ENCODE data around the gene FLVCR1. TPM values are rescaled to one million over a fixed set of nuclear protein-coding genes. Genes with fewer than 3 reads are reported as not detected.

FLVCR1 gene
- total and polyA plus RNA-seq, 12 donors = 1.2 to 4.9 (median 2.2) TPM

DNA sequence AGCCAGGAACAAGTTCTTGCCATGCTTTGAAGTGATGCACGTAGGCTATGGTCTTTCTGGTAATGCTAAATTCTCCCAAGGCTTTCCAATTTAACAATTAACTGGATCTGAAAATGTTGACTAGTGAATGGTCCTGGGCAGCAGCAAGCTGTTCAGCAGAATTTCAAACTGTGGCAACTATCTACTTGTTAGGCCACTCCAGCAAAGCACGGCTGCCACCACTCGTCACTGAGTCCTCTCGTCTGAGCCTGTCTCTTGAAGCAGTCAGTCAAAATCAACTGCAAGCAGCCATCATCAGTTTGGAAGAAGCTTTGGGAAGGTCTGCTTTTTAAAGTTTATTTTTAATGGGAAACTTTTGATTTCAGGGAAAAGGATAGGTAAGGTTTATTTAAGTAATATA lies 6.1 kb downstream of the FLVCR1 start:
- 83 to 85% methylated on average over 4 of the region's 4 CpGs for WGBS, 2 donors
- ATAC-seq = no peak

DNA sequence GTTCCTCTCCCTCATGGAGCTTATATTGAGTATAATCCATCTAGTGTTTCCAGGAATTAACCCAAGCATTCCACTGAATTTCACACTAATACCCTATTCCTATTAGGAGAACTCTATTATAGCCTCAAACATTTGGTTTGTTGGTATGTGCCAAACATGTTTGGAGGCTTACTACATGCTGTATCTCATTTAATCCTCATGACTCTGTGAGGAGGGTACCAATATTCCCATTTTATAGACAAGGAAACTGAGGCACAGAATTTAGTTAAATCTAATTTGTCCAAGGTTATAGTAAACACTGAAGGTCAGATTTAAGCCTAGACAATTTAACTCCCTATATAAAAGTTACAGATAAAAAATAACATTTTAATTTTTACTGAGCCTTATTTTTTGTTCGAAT lies 9.1 kb downstream of the FLVCR1 start:
- TF ChIP-seq, protein P1, sequence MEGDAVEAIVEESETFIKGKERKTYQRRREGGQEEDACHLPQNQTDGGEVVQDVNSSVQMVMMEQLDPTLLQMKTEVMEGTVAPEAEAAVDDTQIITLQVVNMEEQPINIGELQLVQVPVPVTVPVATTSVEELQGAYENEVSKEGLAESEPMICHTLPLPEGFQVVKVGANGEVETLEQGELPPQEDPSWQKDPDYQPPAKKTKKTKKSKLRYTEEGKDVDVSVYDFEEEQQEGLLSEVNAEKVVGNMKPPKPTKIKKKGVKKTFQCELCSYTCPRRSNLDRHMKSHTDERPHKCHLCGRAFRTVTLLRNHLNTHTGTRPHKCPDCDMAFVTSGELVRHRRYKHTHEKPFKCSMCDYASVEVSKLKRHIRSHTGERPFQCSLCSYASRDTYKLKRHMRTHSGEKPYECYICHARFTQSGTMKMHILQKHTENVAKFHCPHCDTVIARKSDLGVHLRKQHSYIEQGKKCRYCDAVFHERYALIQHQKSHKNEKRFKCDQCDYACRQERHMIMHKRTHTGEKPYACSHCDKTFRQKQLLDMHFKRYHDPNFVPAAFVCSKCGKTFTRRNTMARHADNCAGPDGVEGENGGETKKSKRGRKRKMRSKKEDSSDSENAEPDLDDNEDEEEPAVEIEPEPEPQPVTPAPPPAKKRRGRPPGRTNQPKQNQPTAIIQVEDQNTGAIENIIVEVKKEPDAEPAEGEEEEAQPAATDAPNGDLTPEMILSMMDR (IDR thresholded peaks at IDR 0.05) = no peak
- 56 to 94% methylated on average over 1 of the region's 1 CpG for WGBS, 2 donors
- H3K27ac ChIP-seq = no peak overlapping the region
- DNase-seq (no peak), ATAC-seq (no peak)
- H3K36me3 ChIP-seq = peaks cover 0 to 80% (median 7%) of the 10 kb centered on the region in 9 donors
- no peaks in the 10 kb centered on the region for H3K27me3 ChIP-seq
- intact Hi-C loops (cut with DNase I) = no loop called here
- H3K4me1 ChIP-seq = peaks cover 0 to 6% (median 0%) of the 10 kb centered on the region in 9 donors
- no peak overlapping the region for H3K4me3 ChIP-seq
- no peaks in the 10 kb centered on the region for H3K9me3 ChIP-seq

More for the DNA sequence above, 6.1 kb downstream of the FLVCR1 start:
- no peak overlapping the region for H3K27ac ChIP-seq
- DNase-seq = no peak
- H3K4me3 ChIP-seq = no peak overlapping the region
- H3K9me3 ChIP-seq = no peaks in the 10 kb centered on the region
- no peaks in the 10 kb centered on the region for H3K27me3 ChIP-seq
- TF ChIP-seq, protein P1 (IDR thresholded peaks at IDR 0.05) = no peak
- intact Hi-C loops (cut with DNase I) = no loop called here
- peaks cover 0 to 50% (median 0%) of the 10 kb centered on the region in 9 donors for H3K36me3 ChIP-seq
- peaks cover 0 to 34% (median 14%) of the 10 kb centered on the region in 9 donors for H3K4me1 ChIP-seq

DNA sequence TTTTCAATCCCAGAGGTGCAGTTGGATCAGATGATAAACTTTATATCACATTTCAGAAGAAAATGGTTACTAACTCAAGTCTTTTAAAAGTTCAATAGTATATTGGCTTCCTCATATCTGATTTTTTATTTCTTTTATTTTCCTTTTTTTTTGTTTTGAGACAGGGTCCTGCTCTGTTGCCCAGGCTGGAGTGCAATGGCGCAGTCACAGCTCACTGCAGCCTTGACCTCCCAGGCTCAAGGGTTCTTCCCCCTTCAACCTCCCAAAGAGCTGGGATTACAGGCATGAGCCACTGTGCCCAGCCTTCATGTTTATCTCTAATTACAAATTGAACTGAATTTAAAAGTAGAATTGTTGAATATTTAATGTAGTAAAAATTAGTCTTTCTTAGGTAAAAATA lies 13.9 kb downstream of the FLVCR1 start:
- H3K4me1 ChIP-seq = no peaks in the 10 kb centered on the region
- no peak overlapping the region for H3K27ac ChIP-seq
- no peaks in the 10 kb centered on the region for H3K9me3 ChIP-seq
- no peaks in the 10 kb centered on the region for H3K27me3 ChIP-seq
- no peak overlapping the region for H3K4me3 ChIP-seq
- no peak for ATAC-seq
- DNase-seq = no peak
- 97 to 100% methylated on average over 1 of the region's 1 CpG for WGBS, 2 donors
- TF ChIP-seq, protein P1 (IDR thresholded peaks at IDR 0.05) = no peak
- peaks cover 0 to 99% (median 36%) of the 10 kb centered on the region in 9 donors for H3K36me3 ChIP-seq
- intact Hi-C loops (cut with DNase I) = no loop called here

DNA sequence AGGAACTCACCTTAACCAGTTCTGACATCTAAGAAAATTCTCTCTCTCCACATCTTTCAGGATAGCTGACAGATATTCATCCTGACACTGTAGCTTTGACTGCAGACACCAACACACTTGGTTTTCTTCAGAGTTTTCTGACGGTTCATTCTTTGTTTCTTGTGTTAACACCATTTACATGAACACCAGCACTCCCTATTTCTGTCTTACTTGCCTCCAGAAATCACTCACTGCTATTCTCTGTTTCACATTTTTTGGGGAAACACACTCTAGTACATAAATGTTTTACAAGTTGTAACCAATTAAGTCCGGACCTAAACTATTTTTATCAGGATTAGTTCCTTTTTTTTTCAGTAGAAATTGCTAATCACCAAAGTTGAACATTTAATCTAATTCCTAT lies 15.4 kb downstream of the FLVCR1 start:
- no peaks in the 10 kb centered on the region for H3K27me3 ChIP-seq
- no peaks in the 10 kb centered on the region for H3K9me3 ChIP-seq
- TF ChIP-seq, protein P1 (IDR thresholded peaks at IDR 0.05) = no peak
- intact Hi-C loops (cut with DNase I) = no loop called here
- H3K27ac ChIP-seq = no peak overlapping the region
- H3K36me3 ChIP-seq = peaks cover 0 to 98% (median 36%) of the 10 kb centered on the region in 9 donors
- WGBS, 2 donors = 62 to 75% methylated on average over 2 of the region's 2 CpGs
- H3K4me1 ChIP-seq = no peaks in the 10 kb centered on the region
- H3K4me3 ChIP-seq = no peak overlapping the region
- ATAC-seq = no peak
- DNase-seq = no peak
